Measurements from ENCODE around the gene LGMN.

GRCh38 chr14:92754966-92755365 is 6.5 kb upstream of the LGMN start:
- no peak for TF ChIP-seq EZH2phosphoT487 (IDR thresholded peaks at IDR 0.05; ENCODE audit: insufficient read depth, low read depth)
- no peak for TF ChIP-seq EZH2 (IDR thresholded peaks at IDR 0.05; ENCODE audit: insufficient read depth, poor library complexity, severe bottlenecking)

Measured in GM23248 (cell line).